Measurements from ENCODE around the gene PHC1. TPM values are rescaled to one million over a fixed set of nuclear protein-coding genes. Genes with fewer than 3 reads are reported as not detected.

Gene PHC1
- total and polyA plus RNA-seq, 3 experiments from 2014 or later: 18.5 to 21.0 (median 19.5) TPM

DNA sequence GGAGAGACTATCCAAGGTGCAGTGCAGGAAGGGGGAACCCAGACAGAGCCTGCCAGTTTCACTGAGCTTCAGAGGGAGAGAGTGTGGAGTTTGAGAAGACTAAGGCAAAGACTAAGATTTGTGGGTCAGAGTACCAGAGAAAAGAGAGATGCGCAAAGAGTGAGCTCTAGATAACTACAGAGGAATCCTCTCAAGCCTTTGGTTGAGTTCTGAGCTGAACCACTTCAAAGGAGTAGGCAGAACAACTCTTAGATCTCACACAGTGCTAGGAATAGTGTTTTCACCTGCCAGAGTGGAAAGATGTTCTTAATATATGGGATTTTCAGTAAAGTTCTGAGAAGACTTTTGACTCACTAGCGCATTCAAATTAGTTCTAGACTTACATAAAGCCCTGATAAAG lies 45.9 kb downstream of the PHC1 start:
- ChIA-PET POLR2A (interaction anchor here (2.9 kb wide), 1 partner anchor 10 kb away, joined by 11 read pairs; the partner anchor contains the start of gene M6PR), CTCF (interaction anchor here (1.0 to 4.1 kb wide), 3 partner anchors 10 to 303 kb away, joined by 3 to 34 read pairs (median 6); partner anchors contain the start of gene M6PR)
- Histone ChIP-seq H3K9me3 (ENCODE audit: low read length) (no peaks in the 10 kb centered on the region), H3K36me3 (ENCODE audit: insufficient read depth, low read length) (no peaks in the 10 kb centered on the region), H3K27me3 (ENCODE audit: insufficient read depth, low read length, poor library complexity, severe bottlenecking) (no peaks in the 10 kb centered on the region), H3K27ac (ENCODE audit: low read depth, low read length) (no peak overlapping the region), H3K4me1 (ENCODE audit: insufficient read depth, low read length) (peaks cover 74% of the 10 kb centered on the region), H3K4me3 (ENCODE audit: low read length) (peak overlapping the region; percentile 20)
- peaks cover 73 to 80% (median 73%) of the 10 kb centered on the region in 3 donors for H3K4me1 Mint-ChIP-seq
- H3K27ac Mint-ChIP-seq: peak overlapping the region; percentile 68 to 92 (median 80)
- H3K9me3 Mint-ChIP-seq: peaks cover 0 to 10% (median 5%) of the 10 kb centered on the region in 5 donors
- peak in 2 of 5 donors; percentile 25 to 50 for DNase-seq
- peaks cover 10 to 33% (median 12%) of the 10 kb centered on the region in 3 donors for H3K36me3 Mint-ChIP-seq
- peak overlapping the region in 6 of 7 donors; percentile 13 to 88 (median 44) for H3K4me3 Mint-ChIP-seq
- H3K27me3 Mint-ChIP-seq: no peaks in the 10 kb centered on the region

GRCh38 chr12:8968761-8969160 lies 54.5 kb downstream of the PHC1 start:
- H3K27me3 Mint-ChIP-seq: no peaks in the 10 kb centered on the region

GRCh38 chr12:8969861-8970411 lies 55.6 kb downstream of the PHC1 start:
- Mint-ChIP-seq H3K36me3 (peaks cover 9 to 36% (median 13%) of the 10 kb centered on the region in 3 donors), H3K4me3 (no peak overlapping the region), H3K27ac (peak overlapping the region in 7 of 8 donors; percentile 5 to 81 (median 32)), H3K4me1 (peaks cover 11 to 20% (median 12%) of the 10 kb centered on the region in 3 donors), H3K27me3 (no peaks in the 10 kb centered on the region), H3K9me3 (peaks cover 15 to 39% (median 24%) of the 10 kb centered on the region in 5 donors)
- ChIA-PET POLR2A (no interaction called here), CTCF (no interaction called here)
- DNase-seq: no peak
- Histone ChIP-seq H3K36me3 (ENCODE audit: insufficient read depth, low read length) (no peaks in the 10 kb centered on the region), H3K4me3 (ENCODE audit: low read length) (no peak overlapping the region), H3K4me1 (ENCODE audit: insufficient read depth, low read length) (no peaks in the 10 kb centered on the region), H3K27me3 (ENCODE audit: insufficient read depth, low read length, poor library complexity, severe bottlenecking) (no peaks in the 10 kb centered on the region), H3K9me3 (ENCODE audit: low read length) (peaks cover 16% of the 10 kb centered on the region), H3K27ac (ENCODE audit: low read depth, low read length) (no peak overlapping the region)

More at GRCh38 chr12:8968761-8969160, 54.5 kb downstream of the PHC1 start:
- H3K4me1 ChIP-seq (ENCODE audit: insufficient read depth, low read length): no peaks in the 10 kb centered on the region
- no peak overlapping the region for H3K27ac ChIP-seq (ENCODE audit: low read depth, low read length)
- no peaks in the 10 kb centered on the region for H3K36me3 ChIP-seq (ENCODE audit: insufficient read depth, low read length)
- Mint-ChIP-seq H3K27ac (peak overlapping the region in 1 of 8 donors; percentile 6), H3K9me3 (peaks cover 15 to 39% (median 23%) of the 10 kb centered on the region in 5 donors), H3K4me3 (no peak overlapping the region), H3K36me3 (peaks cover 14 to 42% (median 14%) of the 10 kb centered on the region in 3 donors), H3K4me1 (peaks cover 18 to 20% (median 20%) of the 10 kb centered on the region in 3 donors)
- DNase-seq: no peak
- H3K4me3 ChIP-seq (ENCODE audit: low read length): no peak overlapping the region
- peaks cover 16% of the 10 kb centered on the region for H3K9me3 ChIP-seq (ENCODE audit: low read length)
- H3K27me3 ChIP-seq (ENCODE audit: insufficient read depth, low read length, poor library complexity, severe bottlenecking): no peaks in the 10 kb centered on the region
- ChIA-PET CTCF (no interaction called here), POLR2A (no interaction called here)

- H3K4me1 Mint-ChIP-seq: peaks cover 12 to 21% (median 12%) of the 10 kb centered on the region in 3 donors
- Histone ChIP-seq H3K4me1 (ENCODE audit: insufficient read depth, low read length) (no peaks in the 10 kb centered on the region), H3K36me3 (ENCODE audit: insufficient read depth, low read length) (no peaks in the 10 kb centered on the region), H3K4me3 (ENCODE audit: low read length) (no peak overlapping the region), H3K27me3 (ENCODE audit: insufficient read depth, low read length, poor library complexity, severe bottlenecking) (no peaks in the 10 kb centered on the region), H3K9me3 (ENCODE audit: low read length) (peaks cover 16% of the 10 kb centered on the region), H3K27ac (ENCODE audit: low read depth, low read length) (no peak overlapping the region)
- H3K36me3 Mint-ChIP-seq: peaks cover 10 to 36% (median 13%) of the 10 kb centered on the region in 3 donors
- CTCF ChIA-PET: no interaction called here
- peak overlapping the region; percentile 6 to 81 (median 44) for H3K27ac Mint-ChIP-seq
- peak overlapping the region in 1 of 7 donors; percentile 12 for H3K4me3 Mint-ChIP-seq
- POLR2A ChIA-PET: interaction anchor here (1.2 kb wide), 1 partner anchor 9 kb away, joined by 3 read pairs; no protein-coding TSS in a partner anchor
- no peak for DNase-seq
- H3K9me3 Mint-ChIP-seq: peaks cover 15 to 41% (median 24%) of the 10 kb centered on the region in 5 donors
- H3K27me3 Mint-ChIP-seq: no peaks in the 10 kb centered on the region
Measured at GRCh38 chr12:8970432-8970831, 56.1 kb downstream of the PHC1 start.

GRCh38 chr12:8980137-8980536 lies 65.8 kb downstream of the PHC1 start:
- POLR2A ChIA-PET: no interaction called here
- H3K9me3 Mint-ChIP-seq: peaks cover 14 to 36% (median 27%) of the 10 kb centered on the region in 5 donors
- peaks cover 18 to 37% (median 19%) of the 10 kb centered on the region in 3 donors for H3K4me1 Mint-ChIP-seq
- Histone ChIP-seq H3K4me3 (ENCODE audit: low read length) (no peak overlapping the region), H3K9me3 (ENCODE audit: low read length) (no peaks in the 10 kb centered on the region), H3K36me3 (ENCODE audit: insufficient read depth, low read length) (no peaks in the 10 kb centered on the region), H3K4me1 (ENCODE audit: insufficient read depth, low read length) (peaks cover 1% of the 10 kb centered on the region), H3K27me3 (ENCODE audit: insufficient read depth, low read length, poor library complexity, severe bottlenecking) (no peaks in the 10 kb centered on the region), H3K27ac (ENCODE audit: low read depth, low read length) (no peak overlapping the region)
- peak overlapping the region in 1 of 8 donors; percentile 93 for H3K27ac Mint-ChIP-seq
- no peak for DNase-seq
- no peak overlapping the region for H3K4me3 Mint-ChIP-seq
- peaks cover 15 to 41% (median 17%) of the 10 kb centered on the region in 3 donors for H3K36me3 Mint-ChIP-seq
- CTCF ChIA-PET: no interaction called here
- H3K27me3 Mint-ChIP-seq: no peaks in the 10 kb centered on the region

GRCh38 chr12:8985213-8985754 lies 71.0 kb downstream of the PHC1 start:
- H3K27me3 ChIP-seq (ENCODE audit: insufficient read depth, low read length, poor library complexity, severe bottlenecking): no peaks in the 10 kb centered on the region
- peaks cover 53% of the 10 kb centered on the region for H3K4me1 ChIP-seq (ENCODE audit: insufficient read depth, low read length)
- H3K4me3 Mint-ChIP-seq: peak overlapping the region in 5 of 7 donors; percentile 7 to 37 (median 32)
- ChIA-PET CTCF (no interaction called here), POLR2A (no interaction called here)
- no peaks in the 10 kb centered on the region for H3K27me3 Mint-ChIP-seq
- peaks cover 57 to 63% (median 61%) of the 10 kb centered on the region in 3 donors for H3K4me1 Mint-ChIP-seq
- no peaks in the 10 kb centered on the region for H3K36me3 ChIP-seq (ENCODE audit: insufficient read depth, low read length)
- H3K36me3 Mint-ChIP-seq: peaks cover 3 to 25% (median 3%) of the 10 kb centered on the region in 3 donors
- H3K27ac Mint-ChIP-seq: peak overlapping the region; percentile 31 to 90 (median 70)
- H3K27ac ChIP-seq (ENCODE audit: low read depth, low read length): no peak overlapping the region
- peaks cover 0 to 8% (median 4%) of the 10 kb centered on the region in 5 donors for H3K9me3 Mint-ChIP-seq
- DNase-seq: no peak
- H3K4me3 ChIP-seq (ENCODE audit: low read length): no peak overlapping the region
- no peaks in the 10 kb centered on the region for H3K9me3 ChIP-seq (ENCODE audit: low read length)

DNA sequence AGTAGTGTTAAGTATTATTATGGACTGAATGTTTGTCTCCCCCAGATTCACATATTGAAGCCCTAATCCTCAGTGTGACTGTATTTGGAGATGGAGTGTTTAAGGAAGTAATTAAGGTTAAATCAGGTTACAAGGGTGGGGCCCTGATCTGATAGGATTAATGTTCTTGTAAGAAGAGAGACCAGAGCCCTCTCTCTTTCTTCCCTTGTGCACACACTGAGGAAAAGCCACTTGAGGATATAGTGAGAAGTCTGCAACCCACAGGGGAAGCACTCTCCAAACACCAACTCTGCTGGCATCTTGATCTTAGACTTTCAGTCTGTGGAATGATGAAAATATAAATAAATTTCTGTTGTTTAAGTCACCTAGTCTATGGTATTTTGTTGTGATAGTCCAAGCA lies 72.9 kb downstream of the PHC1 start:
- H3K27ac ChIP-seq (ENCODE audit: low read depth, low read length): no peak overlapping the region
- peaks cover 61% of the 10 kb centered on the region for H3K4me1 ChIP-seq (ENCODE audit: insufficient read depth, low read length)
- H3K36me3 Mint-ChIP-seq: peaks cover 0 to 20% (median 2%) of the 10 kb centered on the region in 3 donors
- H3K27me3 ChIP-seq (ENCODE audit: insufficient read depth, low read length, poor library complexity, severe bottlenecking): no peaks in the 10 kb centered on the region
- POLR2A ChIA-PET: no interaction called here
- peaks cover 60 to 69% (median 65%) of the 10 kb centered on the region in 3 donors for H3K4me1 Mint-ChIP-seq
- peak overlapping the region; percentile 47 to 96 (median 90) for H3K4me3 Mint-ChIP-seq
- DNase-seq: no peak
- H3K36me3 ChIP-seq (ENCODE audit: insufficient read depth, low read length): no peaks in the 10 kb centered on the region
- peaks cover 0 to 2% (median 0%) of the 10 kb centered on the region in 5 donors for H3K9me3 Mint-ChIP-seq
- no peaks in the 10 kb centered on the region for H3K9me3 ChIP-seq (ENCODE audit: low read length)
- no peaks in the 10 kb centered on the region for H3K27me3 Mint-ChIP-seq
- peak overlapping the region; percentile 71 to 97 (median 93) for H3K27ac Mint-ChIP-seq
- CTCF ChIA-PET: interaction anchor here (1.3 kb wide), 1 partner anchor 34 kb away, joined by 3 read pairs; no protein-coding TSS in a partner anchor
- peak overlapping the region; percentile 49 for H3K4me3 ChIP-seq (ENCODE audit: low read length)

GRCh38 chr12:8987685-8988084 lies 73.4 kb downstream of the PHC1 start:
- peaks cover 64% of the 10 kb centered on the region for H3K4me1 ChIP-seq (ENCODE audit: insufficient read depth, low read length)
- peaks cover 62 to 73% (median 70%) of the 10 kb centered on the region in 3 donors for H3K4me1 Mint-ChIP-seq
- DNase-seq: no peak
- H3K27ac ChIP-seq (ENCODE audit: low read depth, low read length): peak overlapping the region; percentile 29
- CTCF ChIA-PET: interaction anchor here (0.8 to 1.3 kb wide), 4 partner anchors 34 to 54 kb away, joined by 3 to 4 read pairs (median 3); no protein-coding TSS in a partner anchor
- peak overlapping the region; percentile 47 to 96 (median 90) for H3K4me3 Mint-ChIP-seq
- H3K27me3 Mint-ChIP-seq: no peaks in the 10 kb centered on the region
- H3K27me3 ChIP-seq (ENCODE audit: insufficient read depth, low read length, poor library complexity, severe bottlenecking): no peaks in the 10 kb centered on the region
- peak overlapping the region; percentile 49 for H3K4me3 ChIP-seq (ENCODE audit: low read length)
- H3K9me3 ChIP-seq (ENCODE audit: low read length): no peaks in the 10 kb centered on the region
- POLR2A ChIA-PET: no interaction called here
- peaks cover 0 to 23% (median 5%) of the 10 kb centered on the region in 3 donors for H3K36me3 Mint-ChIP-seq
- peaks cover 0 to 2% (median 0%) of the 10 kb centered on the region in 5 donors for H3K9me3 Mint-ChIP-seq
- peak overlapping the region; percentile 71 to 97 (median 93) for H3K27ac Mint-ChIP-seq
- no peaks in the 10 kb centered on the region for H3K36me3 ChIP-seq (ENCODE audit: insufficient read depth, low read length)

Data from CD8-positive, alpha-beta memory T cell (primary cell).